Fibroblast of mammary gland (primary cell): Measurements from ENCODE around the gene SHB.

Experiments
- DNase-seq: peaks from one replicate; pipeline ENCODE4 v3.0.0-alpha.2; 2010; ENCODE audit warnings: low read depth
- H3K4me3 ChIP-seq: 2 replicates; pipeline ENCODE4 v1.5.1; 2011; ENCODE audit warnings: low read depth, mild to moderate bottlenecking, low read length, moderate library complexity; ENCODE audit not compliant: control insufficient read depth
- CTCF ChIP-seq: conservative IDR thresholded peaks from 2 replicates; pipeline ENCODE4 v1.5.1; 2011; ENCODE audit warnings: low read depth, low read length, inconsistent platforms; ENCODE audit not compliant: control insufficient read depth, insufficient read depth

The SHB gene

GRCh38 chr9:38042626-38043357, 26.2 kb downstream of the SHB start:
- no peak for DNase-seq
- TF ChIP-seq CTCF, result no peak
- H3K4me3 ChIP-seq, result no peak overlapping the region

- TF ChIP-seq CTCF, result no peak
- no peak for DNase-seq
- H3K4me3 ChIP-seq, result no peak overlapping the region
Observed at GRCh38 chr9:38041564-38042243, 27.3 kb downstream of the SHB start.

- no peak for DNase-seq
- no peak for TF ChIP-seq CTCF
- H3K4me3 ChIP-seq, result no peak overlapping the region
Observed at GRCh38 chr9:38039907-38040682, 28.9 kb downstream of the SHB start.

GRCh38 chr9:38039090-38039906, 29.7 kb downstream of the SHB start:
- no peak for DNase-seq
- TF ChIP-seq CTCF, result no peak
- H3K4me3 ChIP-seq, result no peak overlapping the region

GRCh38 chr9:38038307-38039089, 30.5 kb downstream of the SHB start:
- no peak overlapping the region for H3K4me3 ChIP-seq
- no peak for DNase-seq
- no peak for TF ChIP-seq CTCF

GRCh38 chr9:38037981-38038306, 31.1 kb downstream of the SHB start:
- no peak for DNase-seq
- TF ChIP-seq CTCF, result no peak
- no peak overlapping the region for H3K4me3 ChIP-seq
